Keratinocyte (primary cell): ENCODE measurements around the gene WFDC5.

Experiments
- EZH2 ChIP-seq: IDR thresholded peaks from one replicate; pipeline ENCODE4 v1.6.1; 2012; ENCODE audit warnings: inconsistent platforms, mild to moderate bottlenecking, low read length, moderate library complexity
- TF ChIP-seq, protein P1 (sequence below), 3 experiments: IDR thresholded peaks in 1 of 3; conservative IDR thresholded peaks in 1 of 3; optimal IDR thresholded peaks in 1 of 3; 2 replicates in 2 of 3; 3 replicates in 1 of 3; pipeline versions ENCODE3 to v1.5.1; 2011; ENCODE audit warnings: low read length in 3 of 3, mild to moderate bottlenecking in 3 of 3, moderate library complexity in 2 of 3, control low read depth in 1 of 3, inconsistent platforms in 1 of 3; ENCODE audit not compliant: insufficient read depth in 2 of 3; ENCODE audit errors: extremely low read depth in 1 of 3

DNA sequence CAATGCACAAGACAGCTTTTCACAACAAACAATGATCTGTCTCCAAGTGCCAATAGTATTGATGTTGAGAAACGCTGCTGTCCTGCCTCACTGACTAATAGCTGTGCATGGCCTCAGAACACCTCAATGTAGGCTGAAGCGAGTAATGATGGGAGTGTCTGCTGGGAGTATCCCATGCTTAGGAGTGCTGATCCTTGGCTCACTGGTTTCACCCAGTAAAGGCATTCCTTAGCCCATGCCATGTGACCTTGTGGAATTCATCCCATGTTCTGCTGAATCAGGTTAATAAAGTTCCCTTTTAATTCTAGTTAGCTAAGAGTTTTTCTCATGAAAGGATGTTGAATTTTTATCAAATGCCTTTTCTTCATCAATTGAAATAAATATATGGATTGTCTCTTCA is 13.1 kb upstream of the WFDC5 start:
- no peak for TF ChIP-seq EZH2
- TF ChIP-seq, protein P1, sequence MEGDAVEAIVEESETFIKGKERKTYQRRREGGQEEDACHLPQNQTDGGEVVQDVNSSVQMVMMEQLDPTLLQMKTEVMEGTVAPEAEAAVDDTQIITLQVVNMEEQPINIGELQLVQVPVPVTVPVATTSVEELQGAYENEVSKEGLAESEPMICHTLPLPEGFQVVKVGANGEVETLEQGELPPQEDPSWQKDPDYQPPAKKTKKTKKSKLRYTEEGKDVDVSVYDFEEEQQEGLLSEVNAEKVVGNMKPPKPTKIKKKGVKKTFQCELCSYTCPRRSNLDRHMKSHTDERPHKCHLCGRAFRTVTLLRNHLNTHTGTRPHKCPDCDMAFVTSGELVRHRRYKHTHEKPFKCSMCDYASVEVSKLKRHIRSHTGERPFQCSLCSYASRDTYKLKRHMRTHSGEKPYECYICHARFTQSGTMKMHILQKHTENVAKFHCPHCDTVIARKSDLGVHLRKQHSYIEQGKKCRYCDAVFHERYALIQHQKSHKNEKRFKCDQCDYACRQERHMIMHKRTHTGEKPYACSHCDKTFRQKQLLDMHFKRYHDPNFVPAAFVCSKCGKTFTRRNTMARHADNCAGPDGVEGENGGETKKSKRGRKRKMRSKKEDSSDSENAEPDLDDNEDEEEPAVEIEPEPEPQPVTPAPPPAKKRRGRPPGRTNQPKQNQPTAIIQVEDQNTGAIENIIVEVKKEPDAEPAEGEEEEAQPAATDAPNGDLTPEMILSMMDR (optimal IDR thresholded peaks at IDR 0.05 in 1 of 3, IDR thresholded peaks at IDR 0.05 in 1 of 3, conservative IDR thresholded peaks at IDR 0.05 in 1 of 3; ENCODE audit: extremely low read depth in 1 of 3, insufficient read depth in 2 of 3, low read length in 3 of 3), result no peak
